ENCODE data around the gene PRMT2. TPM values are rescaled to one million over a fixed set of nuclear protein-coding genes. Genes with fewer than 3 reads are reported as not detected.

PRMT2 gene
- total RNA-seq, 4 donors from 2014 or later, result 15.5 to 33.5 (median 25.1) TPM

- Histone ChIP-seq H3K4me1 (no peaks in the 10 kb centered on the region), H3K27me3 (no peaks in the 10 kb centered on the region), H3K36me3 (peaks cover 0 to 90% of the 10 kb centered on the region in 2 donors), H3K9me3 (no peaks in the 10 kb centered on the region), H3K4me3 (no peak overlapping the region), H3K27ac (no peak overlapping the region)
- ATAC-seq (no peak), DNase-seq (no peak)
- intact Hi-C loops (cut with DNase I; ENCODE audit: low total_unique reads) (no loop called here), in situ Hi-C loops (cut with MboI; ENCODE audit: low sequenced_read_pairs in 4 of 4) (no loop called here)
- TF ChIP-seq CTCF (IDR thresholded peaks at IDR 0.05 in 4 of 5, conservative IDR thresholded peaks at IDR 0.05 in 1 of 5) (no peak), POLR2A (IDR thresholded peaks at IDR 0.05) (no peak)
These were observed 13.9 kb downstream of the PRMT2 start for GRCh38 chr21:46649356-46649755.

- no peak for ATAC-seq
These were observed 15.1 kb downstream of the PRMT2 start for GRCh38 chr21:46650476-46651098.

GRCh38 chr21:46651121-46651520 is 15.6 kb downstream of the PRMT2 start:
- in situ Hi-C loops (cut with MboI; ENCODE audit: low sequenced_read_pairs in 4 of 4) (no loop called here), intact Hi-C loops (cut with DNase I; ENCODE audit: low total_unique reads) (no loop called here)
- H3K27me3 ChIP-seq, result no peaks in the 10 kb centered on the region
- H3K4me3 ChIP-seq, result no peak overlapping the region
- peaks cover 0 to 88% of the 10 kb centered on the region in 2 donors for H3K36me3 ChIP-seq
- H3K9me3 ChIP-seq, result no peaks in the 10 kb centered on the region
- TF ChIP-seq POLR2A (IDR thresholded peaks at IDR 0.05) (no peak), CTCF (IDR thresholded peaks at IDR 0.05 in 4 of 5, conservative IDR thresholded peaks at IDR 0.05 in 1 of 5) (no peak)
- ATAC-seq (no peak), DNase-seq (no peak)
- H3K4me1 ChIP-seq, result no peaks in the 10 kb centered on the region
- no peak overlapping the region for H3K27ac ChIP-seq

More at GRCh38 chr21:46650476-46651098, 15.1 kb downstream of the PRMT2 start:
- DNase-seq, result no peak
- Histone ChIP-seq H3K4me3 (no peak overlapping the region), H3K27me3 (no peaks in the 10 kb centered on the region), H3K27ac (no peak overlapping the region), H3K36me3 (peaks cover 0 to 90% of the 10 kb centered on the region in 2 donors), H3K4me1 (no peaks in the 10 kb centered on the region), H3K9me3 (no peaks in the 10 kb centered on the region)
- intact Hi-C loops (cut with DNase I; ENCODE audit: low total_unique reads), result no loop called here
- in situ Hi-C loops (cut with MboI; ENCODE audit: low sequenced_read_pairs in 4 of 4), result no loop called here
- TF ChIP-seq CTCF (IDR thresholded peaks at IDR 0.05 in 4 of 5, conservative IDR thresholded peaks at IDR 0.05 in 1 of 5), result no peak

GRCh38 chr21:46655230-46655629 is 19.8 kb downstream of the PRMT2 start:
- no peak for ATAC-seq
- H3K9me3 ChIP-seq, result no peaks in the 10 kb centered on the region
- TF ChIP-seq CTCF (IDR thresholded peaks at IDR 0.05 in 4 of 5, conservative IDR thresholded peaks at IDR 0.05 in 1 of 5) (no peak), POLR2A (IDR thresholded peaks at IDR 0.05) (no peak)
- peaks cover 0 to 64% of the 10 kb centered on the region in 2 donors for H3K36me3 ChIP-seq
- no peaks in the 10 kb centered on the region for H3K27me3 ChIP-seq
- DNase-seq, result no peak
- in situ Hi-C loops (cut with MboI; ENCODE audit: low sequenced_read_pairs in 4 of 4), result no loop called here
- intact Hi-C loops (cut with DNase I; ENCODE audit: low total_unique reads), result no loop called here
- H3K4me1 ChIP-seq, result no peaks in the 10 kb centered on the region
- H3K4me3 ChIP-seq, result no peak overlapping the region
- H3K27ac ChIP-seq, result no peak overlapping the region

GRCh38 chr21:46656820-46657219 is 21.3 kb downstream of the PRMT2 start:
- TF ChIP-seq POLR2A (IDR thresholded peaks at IDR 0.05) (no peak), CTCF (IDR thresholded peaks at IDR 0.05 in 4 of 5, conservative IDR thresholded peaks at IDR 0.05 in 1 of 5) (no peak)
- no peaks in the 10 kb centered on the region for H3K4me1 ChIP-seq
- ATAC-seq (no peak), DNase-seq (no peak)
- H3K27ac ChIP-seq, result no peak overlapping the region
- peaks cover 0 to 50% of the 10 kb centered on the region in 2 donors for H3K36me3 ChIP-seq
- in situ Hi-C loops (cut with MboI; ENCODE audit: low sequenced_read_pairs in 4 of 4) (no loop called here), intact Hi-C loops (cut with DNase I; ENCODE audit: low total_unique reads) (no loop called here)
- H3K27me3 ChIP-seq, result no peaks in the 10 kb centered on the region
- no peaks in the 10 kb centered on the region for H3K9me3 ChIP-seq
- no peak overlapping the region for H3K4me3 ChIP-seq
